GM19455 (cell line): ENCODE data around the gene USP15.
"Not testable (repeated sequence)": the region's sequence is repeated elsewhere in the genome, so short reads cannot be mapped to it uniquely, and the experiment has no call there.

Experiments used
- ATAC-seq: cut with Tn5 transposase; IDR thresholded peaks from one replicate; pipeline ENCODE4 v1.9.1; 2021; ENCODE audit not compliant: unreplicated experiment

USP15 gene

GRCh38 chr12:62365846-62366245 lies 105.6 kb downstream of the USP15 start:
- not testable (repeated sequence) for ATAC-seq

GRCh38 chr12:62368430-62369223 lies 108.4 kb downstream of the USP15 start:
- not testable (repeated sequence) for ATAC-seq

- ATAC-seq = no peak
Measured at GRCh38 chr12:62370189-62370588, 110.0 kb downstream of the USP15 start.

GRCh38 chr12:62371661-62372060 lies 111.5 kb downstream of the USP15 start:
- ATAC-seq = no peak

GRCh38 chr12:62372134-62372533 lies 111.9 kb downstream of the USP15 start:
- ATAC-seq = no peak

- no peak for ATAC-seq
Measured at GRCh38 chr12:62372825-62373224, 112.6 kb downstream of the USP15 start.

- ATAC-seq = no peak
Measured at GRCh38 chr12:62375603-62376002, 115.4 kb downstream of the USP15 start.

- ATAC-seq = no peak
Measured at GRCh38 chr12:62379026-62379722, 119.0 kb downstream of the USP15 start.

GRCh38 chr12:62379723-62380045 lies 119.5 kb downstream of the USP15 start:
- no peak for ATAC-seq

GRCh38 chr12:62382526-62382925 lies 122.3 kb downstream of the USP15 start:
- ATAC-seq = no peak

- ATAC-seq = no peak
Measured at GRCh38 chr12:62396750-62397149, 136.5 kb downstream of the USP15 start.

- ATAC-seq = no peak
Measured at GRCh38 chr12:62400135-62400534, 139.9 kb downstream of the USP15 start.

GRCh38 chr12:62401631-62402030 lies 141.4 kb downstream of the USP15 start:
- no peak for ATAC-seq

GRCh38 chr12:62403031-62403430 lies 142.8 kb downstream of the USP15 start:
- no peak for ATAC-seq

GRCh38 chr12:62407587-62407986 lies 147.4 kb downstream of the USP15 start:
- no peak for ATAC-seq

GRCh38 chr12:62409068-62409467 lies 148.9 kb downstream of the USP15 start:
- no peak for ATAC-seq

GRCh38 chr12:62414180-62414579 lies 154.0 kb downstream of the USP15 start:
- ATAC-seq = no peak

- no peak for ATAC-seq
Measured at GRCh38 chr12:62426089-62426488, 165.9 kb downstream of the USP15 start.

- ATAC-seq = no peak
Measured at GRCh38 chr12:62429457-62429856, 169.3 kb downstream of the USP15 start.

- no peak for ATAC-seq
Measured at GRCh38 chr12:62434494-62435302, 174.5 kb downstream of the USP15 start.

GRCh38 chr12:62435303-62436163 lies 175.3 kb downstream of the USP15 start:
- ATAC-seq = peak; percentile 77
